Hematopoietic multipotent progenitor cell (in vitro differentiated cells): ENCODE measurements around the gene NR6A1. TPM values are rescaled to one million over a fixed set of nuclear protein-coding genes. Genes with fewer than 3 reads are reported as not detected.
"Not testable (repeated sequence)": the region's sequence is repeated elsewhere in the genome, so short reads cannot be mapped to it uniquely, and the experiment has no call there.

Source experiments
- DNase-seq, 3 donors: peaks; one replicate each; pipeline ENCODE4 v3.0.0-alpha.2; 2011 to 2015; ENCODE audit warnings: low read depth in 2 of 3, low spot score in 2 of 3
- total RNA-seq: library from RNA; depleted of rRNA; stranded (reverse); fragments of >200 nt; gene quantifications from one replicate; pipeline ENCODE4 v1.2.3, GENCODE V29; 2012

NR6A1 gene
- total RNA-seq, 1 donor: 9.4 TPM

GRCh38 chr9:124778575-124779367 lies 7.7 kb upstream of the NR6A1 start:
- DNase-seq: no peak

GRCh38 chr9:124776954-124777648 lies 6.0 kb upstream of the NR6A1 start, which contains the start of gene OLFML2A:
TSS of gene OLFML2A (plus strand) at chr9:124777133. CDS start at chr9:124777271, 138 bp downstream.
- DNase-seq: peak in 2 of 3 donors; percentile 59 to 60

GRCh38 chr9:124776618-124776953 lies 5.5 kb upstream of the NR6A1 start:
- no peak for DNase-seq

GRCh38 chr9:124774129-124774978 lies 3.2 kb upstream of the NR6A1 start:
- DNase-seq: peak; percentile 64 to 90 (median 80)

GRCh38 chr9:124773473-124774128 lies 2.5 kb upstream of the NR6A1 start:
- DNase-seq: no peak

GRCh38 chr9:124772877-124773276 lies 1.8 kb upstream of the NR6A1 start:
- DNase-seq: not testable (repeated sequence)

- DNase-seq: no peak
Measured at GRCh38 chr9:124771867-124772679, 962 bp upstream of the NR6A1 start.

- DNase-seq: peak in 2 of 3 donors; percentile 65 to 67
Measured at GRCh38 chr9:124770359-124771020, 621 bp downstream of the NR6A1 start.

GRCh38 chr9:124769549-124770358 lies 1.4 kb downstream of the NR6A1 start:
- no peak for DNase-seq

GRCh38 chr9:124768750-124769548 lies 2.2 kb downstream of the NR6A1 start:
- DNase-seq: no peak

GRCh38 chr9:124768334-124768733 lies 2.8 kb downstream of the NR6A1 start:
- DNase-seq: no peak

- no peak for DNase-seq
Measured at GRCh38 chr9:124767821-124768220, 3.3 kb downstream of the NR6A1 start.

GRCh38 chr9:124766815-124767554 lies 4.1 kb downstream of the NR6A1 start:
- DNase-seq: peak in 1 of 3 donors; percentile 46

- no peak for DNase-seq
Measured at GRCh38 chr9:124766326-124766725, 4.8 kb downstream of the NR6A1 start.

- no peak for DNase-seq
Measured at GRCh38 chr9:124765439-124765835, 5.7 kb downstream of the NR6A1 start.

- peak in 1 of 3 donors; percentile 59 for DNase-seq
Measured at GRCh38 chr9:124764774-124765438, 6.2 kb downstream of the NR6A1 start.
